WTC11 (cell line): Measurements from ENCODE around the gene COX7A2. TPM values are rescaled to one million over a fixed set of nuclear protein-coding genes. Genes with fewer than 3 reads are reported as not detected.

ENCODE experiments used
- ATAC-seq: fragments of 200-7000 bp; cut with Tn5 transposase; 2 replicates; pipeline ENCODE4 v1.10.0; 2021; ENCODE audit warnings: mild to moderate bottlenecking, moderate library complexity
- CTCF ChIA-PET: fragments of 300-600 bp; sonication (Branson Sonifier 250); formaldehyde crosslinking; loops from one replicate; lab custom pipeline; 2021; ENCODE audit warnings: antibody characterized with exemption; lab: Charles Lee
- POLR2A ChIA-PET: fragments of 350-600 bp; sonication (Branson Sonifier 250); formaldehyde crosslinking; loops from one replicate; lab custom pipeline; 2021; ENCODE audit warnings: antibody characterized with exemption; lab: Charles Lee
- DNase-seq: peaks from one replicate; pipeline ENCODE4 v3.0.0; 2021; ENCODE audit warnings: low spot score
- H3K27ac Mint-ChIP-seq: 2 replicates; pipeline ENCODE4 v1.8.0; 2021; ENCODE audit warnings: mixed read lengths
- H3K27me3 Mint-ChIP-seq: 2 replicates; pipeline ENCODE4 v1.8.0; 2021; ENCODE audit warnings: low read depth, mild to moderate bottlenecking, moderate library complexity, mixed read lengths
- H3K36me3 Mint-ChIP-seq: 2 replicates; pipeline ENCODE4 v1.8.0; 2021; ENCODE audit warnings: mixed read lengths
- H3K4me1 Mint-ChIP-seq: 2 replicates; pipeline ENCODE4 v1.8.0; 2022; ENCODE audit warnings: mixed read lengths
- H3K4me3 Mint-ChIP-seq: 2 replicates; pipeline ENCODE4 v1.8.0; 2021; ENCODE audit warnings: mild to moderate bottlenecking, moderate library complexity, mixed read lengths
- H3K9me3 Mint-ChIP-seq: 2 replicates; pipeline ENCODE4 v1.8.0; 2021; ENCODE audit warnings: mixed read lengths
- ARID4B ChIP-seq: sonication (generic); formaldehyde crosslinking; IDR thresholded peaks from 2 replicates; pipeline ENCODE4 v1.8.0; 2023; ENCODE audit warnings: missing genetic modification reagents, mild to moderate bottlenecking, borderline replicate concordance
- ATF6 ChIP-seq: sonication (generic); formaldehyde crosslinking; IDR thresholded peaks from 2 replicates; pipeline ENCODE4 v1.8.1; 2023; ENCODE audit warnings: mild to moderate bottlenecking, missing genetic modification reagents
- FOXP1 ChIP-seq: sonication (generic); formaldehyde crosslinking; IDR thresholded peaks from 2 replicates; pipeline ENCODE4 v1.8.0; 2022; ENCODE audit warnings: missing genetic modification reagents, mild to moderate bottlenecking, moderate library complexity, borderline replicate concordance
- GRHL2 ChIP-seq: fragments of 250-450 bp; sonication (Bioruptor Pico); IDR thresholded peaks from 2 replicates; pipeline ENCODE4 v1.8.0; 2022; ENCODE audit warnings: mild to moderate bottlenecking, moderate library complexity; ENCODE audit not compliant: insufficient replicate concordance, severe bottlenecking
- MAX ChIP-seq: sonication (generic); formaldehyde crosslinking; IDR thresholded peaks from 2 replicates; pipeline ENCODE4 v1.8.0; 2022; ENCODE audit warnings: mild to moderate bottlenecking, missing genetic modification reagents
- NFE2L1 ChIP-seq: sonication (generic); formaldehyde crosslinking; IDR thresholded peaks from 2 replicates; pipeline ENCODE4 v1.8.1; 2023; ENCODE audit warnings: missing genetic modification reagents
- NR1H2 ChIP-seq: sonication (generic); formaldehyde crosslinking; IDR thresholded peaks from 2 replicates; pipeline ENCODE4 v1.9.0; 2021; ENCODE audit warnings: mild to moderate bottlenecking, moderate library complexity, missing genetic modification reagents
- NR2C2 ChIP-seq: sonication (generic); formaldehyde crosslinking; IDR thresholded peaks from 2 replicates; pipeline ENCODE4 v1.8.0; 2022; ENCODE audit warnings: mild to moderate bottlenecking, missing genetic modification reagents
- OVOL2 ChIP-seq: fragments of 250-450 bp; sonication (Bioruptor Pico); IDR thresholded peaks from 2 replicates; pipeline ENCODE4 v1.9.0; 2021; ENCODE audit warnings: mild to moderate bottlenecking, borderline replicate concordance
- PRDM15 ChIP-seq: sonication (generic); formaldehyde crosslinking; IDR thresholded peaks from 2 replicates; pipeline ENCODE4 v1.8.0; 2022; ENCODE audit warnings: missing genetic modification reagents
- RORB ChIP-seq: fragments of 250-450 bp; sonication (Bioruptor Pico); IDR thresholded peaks from 2 replicates; pipeline ENCODE4 v1.9.0; 2021; ENCODE audit warnings: mild to moderate bottlenecking
- SOX15 ChIP-seq: fragments of 250-450 bp; sonication (Bioruptor Pico); IDR thresholded peaks from 2 replicates; pipeline ENCODE4 v1.9.0; 2021; ENCODE audit warnings: mild to moderate bottlenecking
- USF1 ChIP-seq: sonication (generic); formaldehyde crosslinking; IDR thresholded peaks from 2 replicates; pipeline ENCODE4 v1.8.0; 2022; ENCODE audit warnings: mild to moderate bottlenecking, missing genetic modification reagents
- ZNF512 ChIP-seq: sonication (generic); formaldehyde crosslinking; IDR thresholded peaks from 2 replicates; pipeline ENCODE4 v1.8.1; 2022; ENCODE audit warnings: missing genetic modification reagents, borderline replicate concordance
- total RNA-seq: library from RNA; stranded (reverse); gene quantifications from 3 replicates; pipeline ENCODE4 v1.2.3, GENCODE V29; 2021
- TF ChIP-seq, protein P1 (sequence below): sonication (generic); formaldehyde crosslinking; IDR thresholded peaks from 2 replicates; pipeline ENCODE4 v1.8.0; 2022; ENCODE audit warnings: mild to moderate bottlenecking, missing genetic modification reagents
- TF ChIP-seq, protein P2 (sequence below): sonication (generic); formaldehyde crosslinking; IDR thresholded peaks from 2 replicates; pipeline ENCODE4 v1.8.0; 2023; ENCODE audit warnings: mild to moderate bottlenecking, missing genetic modification reagents

The COX7A2 gene
- total RNA-seq, 1 experiment from 2014 or later = 472 TPM

DNA sequence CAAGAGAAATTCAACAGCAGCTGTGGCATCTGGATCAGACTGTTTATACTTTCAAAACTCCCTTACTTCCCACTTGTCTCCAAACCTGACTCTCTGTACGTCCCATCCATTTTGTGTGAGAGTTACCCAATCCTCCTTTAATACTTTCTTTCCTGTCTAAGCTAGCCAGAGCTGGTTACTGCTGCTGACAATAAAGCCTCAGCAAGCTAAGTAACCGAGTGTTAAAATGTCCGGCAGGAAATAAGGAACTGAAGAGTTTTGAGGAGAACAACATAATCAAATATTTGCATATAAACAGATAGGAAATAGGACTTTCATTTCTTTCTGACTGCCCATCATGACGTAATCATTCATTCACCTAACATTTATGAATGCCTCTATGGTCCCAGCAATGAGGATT, 29.4 kb upstream of the COX7A2 start:
- TF ChIP-seq MAX (CRISPR knock-in tag) = no peak
- no peak for TF ChIP-seq NR2C2 (CRISPR knock-in tag)
- no peak for TF ChIP-seq USF1
- no peak for TF ChIP-seq ATF6 (CRISPR knock-in tag)
- TF ChIP-seq, all 79 proteins: peak for 0
- DNase-seq (no peak), ATAC-seq (no peak)
- Mint-ChIP-seq H3K27me3 (no peaks in the 10 kb centered on the region), H3K4me1 (peaks cover 77% of the 10 kb centered on the region), H3K27ac (peak overlapping the region; percentile 88), H3K36me3 (peaks cover 50% of the 10 kb centered on the region), H3K9me3 (peaks cover 32% of the 10 kb centered on the region), H3K4me3 (no peak overlapping the region)
- POLR2A ChIA-PET = no interaction called here
- CTCF ChIA-PET = no interaction called here

GRCh38 chr6:75272145-75272840, 28.7 kb upstream of the COX7A2 start:
- DNase-seq = no peak
- peak overlapping the region; percentile 88 for H3K27ac Mint-ChIP-seq
- peaks cover 32% of the 10 kb centered on the region for H3K9me3 Mint-ChIP-seq
- CTCF ChIA-PET = no interaction called here
- ATAC-seq = no peak
- no peaks in the 10 kb centered on the region for H3K27me3 Mint-ChIP-seq
- POLR2A ChIA-PET = no interaction called here
- H3K4me3 Mint-ChIP-seq = no peak overlapping the region
- H3K36me3 Mint-ChIP-seq = peaks cover 50% of the 10 kb centered on the region
- peaks cover 84% of the 10 kb centered on the region for H3K4me1 Mint-ChIP-seq
- TF ChIP-seq SOX15 (CRISPR knock-in tag) (no peak), RORB (CRISPR knock-in tag) (no peak), FOXP1 (CRISPR knock-in tag) (no peak), ZNF512 (no peak), PRDM15 (no peak), NFE2L1 (CRISPR knock-in tag) (no peak), ARID4B (CRISPR knock-in tag) (no peak), OVOL2 (CRISPR knock-in tag) (no peak), NR1H2 (CRISPR knock-in tag) (no peak), GRHL2 (CRISPR knock-in tag) (no peak)
- TF ChIP-seq, protein P1, sequence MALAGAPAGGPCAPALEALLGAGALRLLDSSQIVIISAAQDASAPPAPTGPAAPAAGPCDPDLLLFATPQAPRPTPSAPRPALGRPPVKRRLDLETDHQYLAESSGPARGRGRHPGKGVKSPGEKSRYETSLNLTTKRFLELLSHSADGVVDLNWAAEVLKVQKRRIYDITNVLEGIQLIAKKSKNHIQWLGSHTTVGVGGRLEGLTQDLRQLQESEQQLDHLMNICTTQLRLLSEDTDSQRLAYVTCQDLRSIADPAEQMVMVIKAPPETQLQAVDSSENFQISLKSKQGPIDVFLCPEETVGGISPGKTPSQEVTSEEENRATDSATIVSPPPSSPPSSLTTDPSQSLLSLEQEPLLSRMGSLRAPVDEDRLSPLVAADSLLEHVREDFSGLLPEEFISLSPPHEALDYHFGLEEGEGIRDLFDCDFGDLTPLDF (CRISPR knock-in tag) = no peak
- TF ChIP-seq, protein P2, sequence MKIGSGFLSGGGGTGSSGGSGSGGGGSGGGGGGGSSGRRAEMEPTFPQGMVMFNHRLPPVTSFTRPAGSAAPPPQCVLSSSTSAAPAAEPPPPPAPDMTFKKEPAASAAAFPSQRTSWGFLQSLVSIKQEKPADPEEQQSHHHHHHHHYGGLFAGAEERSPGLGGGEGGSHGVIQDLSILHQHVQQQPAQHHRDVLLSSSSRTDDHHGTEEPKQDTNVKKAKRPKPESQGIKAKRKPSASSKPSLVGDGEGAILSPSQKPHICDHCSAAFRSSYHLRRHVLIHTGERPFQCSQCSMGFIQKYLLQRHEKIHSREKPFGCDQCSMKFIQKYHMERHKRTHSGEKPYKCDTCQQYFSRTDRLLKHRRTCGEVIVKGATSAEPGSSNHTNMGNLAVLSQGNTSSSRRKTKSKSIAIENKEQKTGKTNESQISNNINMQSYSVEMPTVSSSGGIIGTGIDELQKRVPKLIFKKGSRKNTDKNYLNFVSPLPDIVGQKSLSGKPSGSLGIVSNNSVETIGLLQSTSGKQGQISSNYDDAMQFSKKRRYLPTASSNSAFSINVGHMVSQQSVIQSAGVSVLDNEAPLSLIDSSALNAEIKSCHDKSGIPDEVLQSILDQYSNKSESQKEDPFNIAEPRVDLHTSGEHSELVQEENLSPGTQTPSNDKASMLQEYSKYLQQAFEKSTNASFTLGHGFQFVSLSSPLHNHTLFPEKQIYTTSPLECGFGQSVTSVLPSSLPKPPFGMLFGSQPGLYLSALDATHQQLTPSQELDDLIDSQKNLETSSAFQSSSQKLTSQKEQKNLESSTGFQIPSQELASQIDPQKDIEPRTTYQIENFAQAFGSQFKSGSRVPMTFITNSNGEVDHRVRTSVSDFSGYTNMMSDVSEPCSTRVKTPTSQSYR = no peak
